Neuron (in vitro differentiated cells): ENCODE data around the gene RPAP3.
"Not testable (repeated sequence)": the region's sequence is repeated elsewhere in the genome, so short reads cannot be mapped to it uniquely, and the experiment has no call there.

ENCODE experiments used
- H2AFZ ChIP-seq: one replicate; pipeline ENCODE4 v1.6.1; 2013; ENCODE audit warnings: low read depth, mild to moderate bottlenecking, inconsistent platforms, low read length, moderate library complexity
- H3K27me3 ChIP-seq: one replicate; pipeline ENCODE4 v1.6.1; 2013; ENCODE audit warnings: low read length; ENCODE audit not compliant: insufficient read depth
- H3K36me3 ChIP-seq: one replicate; pipeline ENCODE4 v1.6.1; 2013; ENCODE audit warnings: low read length; ENCODE audit not compliant: insufficient read depth
- H3K4me1 ChIP-seq: one replicate; pipeline ENCODE4 v1.6.1; 2013; ENCODE audit warnings: low read length; ENCODE audit not compliant: insufficient read depth
- H3K4me3 ChIP-seq: 2 replicates; pipeline ENCODE4 v1.5.1; 2013; ENCODE audit warnings: mild to moderate bottlenecking, low read length, moderate library complexity
- H3K9me3 ChIP-seq: one replicate; pipeline ENCODE4 v1.6.1; 2013; ENCODE audit warnings: low read length

RPAP3 gene

DNA sequence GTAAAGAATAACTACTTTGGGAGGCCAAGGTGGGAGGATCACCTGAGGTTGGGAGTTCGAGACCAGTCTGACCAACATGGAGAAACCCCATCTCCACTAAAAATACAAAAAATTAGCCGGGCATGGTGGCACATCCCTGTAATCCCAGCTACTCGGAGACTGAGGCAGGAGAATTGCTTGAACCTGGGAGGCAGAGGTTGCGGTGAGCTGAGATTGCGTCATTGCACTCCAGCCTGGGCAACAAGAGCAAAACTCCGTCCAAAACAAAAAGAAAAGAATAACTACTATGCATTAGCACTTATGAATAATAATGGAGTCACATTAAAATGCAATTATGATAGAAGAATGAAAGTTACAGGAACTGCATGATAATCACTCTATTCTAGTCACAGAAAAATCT lies 37.9 kb downstream of the RPAP3 start:
- not testable (repeated sequence) for H3K4me3 ChIP-seq, H3K4me1 ChIP-seq, H3K9me3 ChIP-seq, H3K27me3 ChIP-seq, H2AFZ ChIP-seq
- peaks cover 53% of the 10 kb centered on the region for H3K36me3 ChIP-seq

DNA sequence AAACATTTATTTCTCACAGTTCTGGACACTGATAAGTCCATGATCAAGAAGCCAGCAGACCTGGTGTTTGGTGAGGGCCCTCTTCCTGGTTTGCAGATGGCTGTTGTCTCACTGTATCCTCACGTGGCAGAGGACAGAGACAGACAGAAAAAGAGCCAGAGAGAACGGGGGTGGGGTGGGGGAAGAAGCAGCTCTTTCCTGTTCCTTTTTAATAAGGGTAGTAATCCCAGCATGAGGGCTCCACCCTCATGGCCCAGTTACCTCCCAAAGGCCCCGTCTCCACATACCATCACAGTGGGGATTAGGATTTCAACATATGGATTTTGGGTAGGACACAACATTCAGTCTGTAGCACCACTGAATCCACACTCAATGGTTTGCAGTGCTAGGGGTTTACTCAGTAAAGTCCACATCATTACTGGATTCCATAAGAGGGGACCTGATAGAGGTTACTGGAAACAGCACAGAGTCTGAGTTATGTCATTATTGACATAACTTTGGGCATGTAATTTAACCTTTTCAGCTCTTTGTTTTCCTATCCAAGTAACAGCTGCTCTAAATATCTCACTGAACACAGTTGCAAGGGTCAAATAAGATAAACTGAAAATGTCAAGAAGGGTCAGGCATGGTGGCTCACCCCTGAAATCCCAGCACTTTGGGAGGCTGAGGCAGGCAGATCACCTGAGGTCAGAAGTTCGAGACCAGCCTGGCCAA lies 53.2 kb downstream of the RPAP3 start:
- Histone ChIP-seq H3K9me3 (no peaks in the 10 kb centered on the region), H3K36me3 (peaks cover 3% of the 10 kb centered on the region), H2AFZ (no peak overlapping the region), H3K27me3 (no peaks in the 10 kb centered on the region), H3K4me3 (no peak overlapping the region), H3K4me1 (no peaks in the 10 kb centered on the region)

- Histone ChIP-seq H3K36me3 (no peaks in the 10 kb centered on the region), H3K27me3 (no peaks in the 10 kb centered on the region), H3K4me1 (no peaks in the 10 kb centered on the region), H3K9me3 (no peaks in the 10 kb centered on the region), H2AFZ (no peak overlapping the region), H3K4me3 (no peak overlapping the region)
Observed at GRCh38 chr12:47651368-47652254, 54.2 kb downstream of the RPAP3 start.

- Histone ChIP-seq H3K4me1 (no peaks in the 10 kb centered on the region), H3K9me3 (no peaks in the 10 kb centered on the region), H3K27me3 (no peaks in the 10 kb centered on the region), H3K36me3 (no peaks in the 10 kb centered on the region), H2AFZ (no peak overlapping the region), H3K4me3 (no peak overlapping the region)
Observed at GRCh38 chr12:47650469-47650868, 55.4 kb downstream of the RPAP3 start.

DNA sequence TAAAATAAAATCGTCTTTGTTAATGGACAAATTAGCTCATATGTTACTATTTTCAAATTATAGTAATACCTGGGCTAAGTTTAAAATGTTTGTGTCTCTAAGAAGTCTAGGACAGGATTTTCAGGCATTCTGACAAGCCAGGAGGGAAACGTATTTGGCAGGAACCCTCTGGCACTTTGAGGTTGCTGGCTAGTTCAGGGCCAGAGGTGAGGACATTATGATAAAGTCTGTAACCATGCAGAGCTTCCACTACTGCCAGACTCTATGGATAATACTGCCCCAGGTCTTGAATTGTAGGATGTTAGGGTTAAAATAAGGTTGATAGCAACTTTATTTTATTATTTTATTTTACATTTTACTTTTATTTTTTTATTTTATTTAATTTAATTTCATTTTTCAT lies 56.4 kb downstream of the RPAP3 start:
- no peak overlapping the region for H2AFZ ChIP-seq
- no peaks in the 10 kb centered on the region for H3K27me3 ChIP-seq
- no peaks in the 10 kb centered on the region for H3K4me1 ChIP-seq
- H3K4me3 ChIP-seq = no peak overlapping the region
- H3K9me3 ChIP-seq = no peaks in the 10 kb centered on the region
- H3K36me3 ChIP-seq = no peaks in the 10 kb centered on the region

- no peaks in the 10 kb centered on the region for H3K36me3 ChIP-seq
- no peak overlapping the region for H3K4me3 ChIP-seq
- H2AFZ ChIP-seq = no peak overlapping the region
- no peaks in the 10 kb centered on the region for H3K27me3 ChIP-seq
- H3K9me3 ChIP-seq = peaks cover 4% of the 10 kb centered on the region
- no peaks in the 10 kb centered on the region for H3K4me1 ChIP-seq
Observed at GRCh38 chr12:47648056-47648579, 57.7 kb downstream of the RPAP3 start.

DNA sequence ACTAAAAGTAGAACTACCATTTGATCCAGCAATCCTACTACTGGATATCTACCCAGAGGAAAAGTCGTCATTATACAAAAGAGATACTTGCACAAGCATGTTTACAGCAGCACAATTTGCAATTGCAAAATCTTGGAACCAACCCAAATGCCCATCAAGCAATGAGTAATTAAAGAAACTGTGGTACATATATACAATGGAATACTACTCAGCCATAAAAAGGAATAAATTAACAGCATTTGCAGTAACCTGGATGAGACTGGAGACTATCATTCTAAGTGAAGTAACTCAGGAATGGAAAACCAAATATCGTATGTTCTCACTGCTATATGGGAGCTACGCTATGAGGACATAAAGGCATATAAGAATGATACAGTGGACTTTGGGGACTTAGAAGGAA lies 63.5 kb downstream of the RPAP3 start:
- not testable (repeated sequence) for H3K27me3 ChIP-seq, H3K9me3 ChIP-seq, H3K4me3 ChIP-seq, H3K4me1 ChIP-seq, H2AFZ ChIP-seq, H3K36me3 ChIP-seq

- no peak overlapping the region for H2AFZ ChIP-seq
Observed at GRCh38 chr12:47636908-47637780, 68.7 kb downstream of the RPAP3 start.

DNA sequence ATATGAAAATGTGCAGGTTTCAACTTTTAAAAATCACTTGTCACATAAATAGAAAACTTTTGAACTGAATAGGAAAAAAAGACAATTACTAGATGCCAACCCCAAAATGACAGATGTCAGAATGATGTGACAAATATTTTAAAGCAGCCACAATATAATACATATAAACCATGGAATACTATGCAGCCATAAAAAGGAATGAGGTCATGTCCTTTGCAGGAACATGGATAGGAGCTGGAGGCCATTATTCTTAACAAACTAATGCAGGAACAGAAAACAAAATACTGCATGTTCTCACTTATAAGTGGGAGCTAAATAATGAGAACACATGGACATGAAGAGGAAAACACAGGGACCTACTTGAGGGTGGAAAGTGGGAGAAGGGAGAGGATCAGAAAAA lies 70.1 kb downstream of the RPAP3 start:
- not testable (repeated sequence) for H3K27me3 ChIP-seq, H2AFZ ChIP-seq, H3K9me3 ChIP-seq, H3K4me3 ChIP-seq, H3K36me3 ChIP-seq, H3K4me1 ChIP-seq

More at GRCh38 chr12:47636908-47637780, 68.7 kb downstream of the RPAP3 start:
- Histone ChIP-seq H3K4me1 (no peaks in the 10 kb centered on the region), H3K9me3 (peaks cover 6% of the 10 kb centered on the region), H3K27me3 (no peaks in the 10 kb centered on the region), H3K4me3 (no peak overlapping the region), H3K36me3 (no peaks in the 10 kb centered on the region)

DNA sequence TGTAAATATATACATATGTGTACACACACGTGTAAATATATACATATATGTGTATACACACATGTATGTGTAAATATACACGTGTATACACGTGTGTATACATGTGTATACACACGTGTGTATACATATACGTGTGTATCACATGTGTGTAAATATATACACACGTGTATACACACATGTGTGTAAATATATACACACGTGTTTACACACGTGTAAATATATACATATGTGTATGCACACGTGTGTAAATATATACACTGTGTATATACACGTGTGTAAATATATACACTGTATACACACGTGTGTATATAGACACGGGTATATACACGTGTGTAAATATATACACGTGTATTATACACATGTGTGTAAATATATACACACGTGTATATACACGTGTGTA lies 71.7 kb downstream of the RPAP3 start:
- Histone ChIP-seq H3K27me3 (no peaks in the 10 kb centered on the region), H3K4me1 (no peaks in the 10 kb centered on the region), H2AFZ (no peak overlapping the region), H3K36me3 (peaks cover 2% of the 10 kb centered on the region), H3K9me3 (peaks cover 5% of the 10 kb centered on the region), H3K4me3 (no peak overlapping the region)

DNA sequence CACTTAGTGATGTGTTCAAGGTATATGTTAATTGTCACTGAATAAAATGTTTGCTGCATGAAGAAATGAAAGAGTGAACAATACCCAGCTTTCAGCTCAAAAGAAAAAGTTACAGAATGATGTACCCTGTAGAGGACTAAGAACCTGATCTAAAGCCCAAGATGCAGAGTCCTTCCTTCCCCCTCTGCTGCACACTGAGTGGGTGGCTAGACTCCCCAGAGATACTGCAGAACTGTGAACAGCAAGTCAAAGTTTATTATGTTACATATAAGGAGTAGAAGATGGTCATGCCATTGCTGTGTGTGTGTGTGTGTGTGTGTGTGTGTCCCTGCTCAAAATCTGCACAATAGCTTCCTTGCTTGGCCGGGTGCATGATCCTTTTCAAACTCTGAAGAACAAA lies 83.9 kb downstream of the RPAP3 start:
- no peak overlapping the region for H3K4me3 ChIP-seq
- H3K9me3 ChIP-seq = peaks cover 2% of the 10 kb centered on the region
- no peaks in the 10 kb centered on the region for H3K36me3 ChIP-seq
- no peaks in the 10 kb centered on the region for H3K27me3 ChIP-seq
- H3K4me1 ChIP-seq = no peaks in the 10 kb centered on the region
- no peak overlapping the region for H2AFZ ChIP-seq

GRCh38 chr12:47617476-47617875 lies 88.4 kb downstream of the RPAP3 start:
- peaks cover 10% of the 10 kb centered on the region for H3K9me3 ChIP-seq
- no peak overlapping the region for H2AFZ ChIP-seq

DNA sequence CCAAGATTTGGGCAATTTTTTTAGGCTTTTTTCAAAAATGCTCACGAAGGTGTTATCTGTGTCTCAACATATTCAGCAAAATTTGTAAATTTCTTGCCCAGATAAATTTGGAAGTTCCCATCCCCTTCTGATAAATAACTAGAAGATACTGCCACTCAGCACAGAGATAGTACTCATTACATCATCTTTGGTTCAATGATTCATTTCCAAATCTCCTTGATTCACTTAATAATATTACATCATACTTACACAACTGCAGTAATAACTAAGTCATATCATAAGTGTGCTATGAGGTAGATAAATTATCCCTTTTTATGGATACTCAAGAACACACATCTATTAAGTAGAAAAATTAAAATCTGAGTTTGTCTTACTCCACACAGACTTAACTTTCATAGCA lies 89.4 kb downstream of the RPAP3 start:
- Histone ChIP-seq H3K9me3 (peaks cover 10% of the 10 kb centered on the region), H3K4me3 (no peak overlapping the region), H3K36me3 (no peaks in the 10 kb centered on the region), H3K27me3 (no peaks in the 10 kb centered on the region), H3K4me1 (no peaks in the 10 kb centered on the region), H2AFZ (no peak overlapping the region)

More at GRCh38 chr12:47617476-47617875, 88.4 kb downstream of the RPAP3 start:
- no peaks in the 10 kb centered on the region for H3K36me3 ChIP-seq
- H3K4me3 ChIP-seq = no peak overlapping the region
- H3K27me3 ChIP-seq = no peaks in the 10 kb centered on the region
- H3K4me1 ChIP-seq = no peaks in the 10 kb centered on the region
